Duodenal mucosa (tissue), 2 donors: Measurements from ENCODE around the gene SYT7.

Experiments used
- H3K27ac ChIP-seq: one replicate; pipeline ENCODE4 v1.7.0; 2013; ENCODE audit warnings: low read depth, low read length
- H3K27me3 ChIP-seq, 2 donors: one replicate each; pipeline ENCODE4 v1.7.0; 2013; ENCODE audit warnings: low read length in 2 of 2, control low read depth in 1 of 2; ENCODE audit not compliant: insufficient read depth in 2 of 2, control insufficient read depth in 1 of 2
- H3K36me3 ChIP-seq, 2 donors: one replicate each; pipeline ENCODE4 v1.7.0; 2013; ENCODE audit warnings: low read length in 2 of 2, control low read depth in 1 of 2; ENCODE audit not compliant: insufficient read depth in 2 of 2, control insufficient read depth in 1 of 2
- H3K4me1 ChIP-seq, 2 donors: one replicate each; pipeline ENCODE4 v1.7.0; 2013; ENCODE audit warnings: low read length in 2 of 2, control low read depth in 1 of 2; ENCODE audit not compliant: insufficient read depth in 2 of 2, control insufficient read depth in 1 of 2
- H3K4me3 ChIP-seq, 2 donors: one replicate each; pipeline ENCODE4 v1.7.0; 2013; ENCODE audit warnings: low read length in 2 of 2, low read depth in 1 of 2
- H3K9ac ChIP-seq, 2 donors: one replicate each; pipeline ENCODE4 v1.7.0; 2013; ENCODE audit warnings: low read length in 2 of 2, low read depth in 1 of 2
- H3K9me3 ChIP-seq, 2 donors: one replicate each; pipeline ENCODE4 v1.7.0; 2013; ENCODE audit warnings: low read length in 2 of 2, control low read depth in 1 of 2; ENCODE audit not compliant: control insufficient read depth in 1 of 2

SYT7 gene

DNA sequence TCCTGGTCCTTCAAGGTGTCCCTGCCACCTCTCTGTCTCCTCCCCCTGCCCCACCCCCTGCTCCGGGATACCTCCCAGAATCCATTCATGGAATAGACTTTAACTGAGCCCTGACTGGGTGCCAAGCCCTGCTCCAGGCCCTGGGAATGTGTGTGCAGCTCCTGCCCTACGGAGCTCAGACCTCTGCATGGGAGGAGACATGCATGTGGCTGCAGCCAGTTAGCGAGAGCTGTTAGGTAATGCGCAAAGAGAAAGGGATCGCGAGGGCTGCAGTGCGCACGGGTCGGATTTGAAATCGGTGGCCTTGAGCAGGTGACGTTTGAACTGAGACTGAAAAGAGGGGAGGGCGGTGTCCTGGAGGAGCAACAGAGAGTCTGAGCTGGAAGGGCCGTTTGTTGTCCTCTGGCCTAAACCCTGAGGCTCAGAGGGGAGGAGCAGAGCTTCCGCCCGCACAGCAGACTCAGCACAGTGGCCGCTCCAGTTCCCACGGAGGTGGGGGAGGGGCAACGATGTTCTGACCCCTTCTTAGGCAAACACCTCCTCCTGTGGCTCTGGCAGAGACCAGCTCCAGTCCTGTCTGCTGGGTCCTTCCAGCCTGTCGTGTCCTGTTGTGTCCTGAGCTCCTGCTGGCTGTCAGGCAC, 92.1 kb downstream of the SYT7 start:
- Histone ChIP-seq H3K36me3 (no peaks in the 10 kb centered on the region), H3K4me3 (peak overlapping the region; percentile 52 to 55)

DNA sequence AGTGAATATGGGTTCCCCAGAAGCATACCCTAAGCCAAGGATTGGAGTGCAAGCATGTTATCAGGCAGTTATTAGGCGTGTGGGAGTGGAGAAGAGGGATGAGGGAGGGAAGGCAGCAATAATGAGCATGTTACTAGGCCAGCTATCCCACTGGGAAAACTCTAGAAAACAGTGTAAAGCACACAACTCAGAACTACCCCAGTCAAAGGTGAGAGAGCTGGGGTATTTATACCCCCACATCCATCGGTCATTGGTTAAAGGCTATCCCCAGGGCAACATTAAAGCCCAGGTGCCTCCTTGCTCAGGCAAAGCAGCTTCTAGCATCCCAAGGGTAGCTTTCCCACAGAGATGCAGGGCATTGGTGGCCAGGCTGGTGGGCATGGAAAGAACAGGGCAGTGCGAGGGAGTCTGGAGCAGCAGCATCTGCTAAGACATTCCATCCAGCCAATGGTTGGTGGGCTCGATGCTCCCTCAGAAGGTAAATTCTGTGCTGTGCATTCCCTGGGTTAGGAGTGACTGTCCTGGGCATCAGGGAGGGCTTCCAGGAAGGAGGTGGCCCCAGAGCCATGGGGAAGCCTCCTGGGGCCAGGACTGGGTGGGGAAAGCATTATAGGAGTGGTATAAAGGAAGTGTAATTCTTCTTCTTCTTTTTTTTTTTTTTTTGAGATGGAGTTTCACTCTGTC, 93.4 kb downstream of the SYT7 start:
- no peaks in the 10 kb centered on the region for H3K27me3 ChIP-seq
- no peaks in the 10 kb centered on the region for H3K36me3 ChIP-seq
- no peaks in the 10 kb centered on the region for H3K9me3 ChIP-seq
- H3K27ac ChIP-seq: no peak overlapping the region
- H3K4me3 ChIP-seq: no peak overlapping the region
- peaks cover 21 to 23% of the 10 kb centered on the region in 2 donors for H3K4me1 ChIP-seq
- H3K9ac ChIP-seq: no peak overlapping the region

More for the DNA sequence above, 92.1 kb downstream of the SYT7 start:
- H3K9ac ChIP-seq: peak overlapping the region; percentile 41 to 44
- H3K27ac ChIP-seq: no peak overlapping the region
- no peaks in the 10 kb centered on the region for H3K27me3 ChIP-seq
- H3K4me1 ChIP-seq: peaks cover 21 to 23% of the 10 kb centered on the region in 2 donors
- no peaks in the 10 kb centered on the region for H3K9me3 ChIP-seq

DNA sequence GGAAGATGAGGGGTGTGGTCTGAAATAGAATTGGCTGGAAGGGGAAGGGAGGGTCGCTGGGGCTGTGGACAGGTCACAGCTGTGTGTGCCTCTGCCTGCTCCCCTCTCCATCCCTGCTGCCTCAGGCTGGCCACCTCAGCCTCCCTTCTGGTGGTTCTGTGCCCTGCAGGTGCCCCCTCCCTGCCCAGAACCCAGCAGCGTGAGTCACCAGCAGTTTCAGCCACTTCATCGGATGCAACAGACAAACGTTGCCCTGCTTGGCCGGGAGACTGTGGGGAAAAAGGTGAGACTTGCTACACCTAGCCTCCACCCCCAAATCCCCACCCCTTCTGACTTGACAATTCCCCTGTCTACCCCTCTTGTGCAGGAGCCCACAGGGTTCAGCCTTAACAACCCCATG, 94.1 kb downstream of the SYT7 start:
- Histone ChIP-seq H3K9ac (no peak overlapping the region), H3K27me3 (peaks cover 0 to 2% of the 10 kb centered on the region in 2 donors), H3K36me3 (no peaks in the 10 kb centered on the region), H3K9me3 (no peaks in the 10 kb centered on the region), H3K4me1 (peaks cover 21 to 23% of the 10 kb centered on the region in 2 donors), H3K27ac (no peak overlapping the region), H3K4me3 (no peak overlapping the region)

DNA sequence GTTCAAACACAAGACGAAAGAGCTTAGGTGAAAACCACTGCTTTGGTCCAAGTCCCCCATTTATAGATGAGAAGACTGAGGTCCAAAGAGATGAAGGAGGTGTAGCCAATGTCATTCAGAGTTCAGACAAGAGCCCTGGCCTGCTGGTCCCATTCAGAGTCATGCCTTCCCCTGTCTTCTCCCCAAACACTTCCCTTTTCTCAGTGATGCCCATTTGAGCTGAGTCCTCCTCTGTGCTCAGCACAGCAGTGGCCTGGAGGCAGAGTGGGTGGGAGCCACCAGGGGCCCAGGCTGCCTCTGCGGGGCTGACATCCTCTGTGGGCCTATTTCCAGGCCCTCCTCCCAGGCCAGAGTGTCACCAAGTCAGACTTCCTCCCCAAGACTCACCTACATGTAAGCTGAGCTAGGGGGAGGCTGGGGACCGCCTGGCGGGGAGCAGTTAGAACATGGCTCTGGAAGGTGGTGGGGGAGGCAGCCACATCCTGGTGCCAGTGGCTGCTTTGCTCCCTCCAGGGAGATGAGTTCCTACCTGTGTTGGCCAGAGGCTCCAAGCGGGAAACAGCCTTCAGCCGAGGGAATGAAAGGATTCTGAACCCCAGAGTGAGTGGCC, 94.8 kb downstream of the SYT7 start:
- Histone ChIP-seq H3K4me3 (no peak overlapping the region), H3K36me3 (no peaks in the 10 kb centered on the region), H3K9ac (no peak overlapping the region), H3K9me3 (no peaks in the 10 kb centered on the region), H3K4me1 (peaks cover 21 to 23% of the 10 kb centered on the region in 2 donors), H3K27me3 (peaks cover 0 to 3% of the 10 kb centered on the region in 2 donors), H3K27ac (no peak overlapping the region)

DNA sequence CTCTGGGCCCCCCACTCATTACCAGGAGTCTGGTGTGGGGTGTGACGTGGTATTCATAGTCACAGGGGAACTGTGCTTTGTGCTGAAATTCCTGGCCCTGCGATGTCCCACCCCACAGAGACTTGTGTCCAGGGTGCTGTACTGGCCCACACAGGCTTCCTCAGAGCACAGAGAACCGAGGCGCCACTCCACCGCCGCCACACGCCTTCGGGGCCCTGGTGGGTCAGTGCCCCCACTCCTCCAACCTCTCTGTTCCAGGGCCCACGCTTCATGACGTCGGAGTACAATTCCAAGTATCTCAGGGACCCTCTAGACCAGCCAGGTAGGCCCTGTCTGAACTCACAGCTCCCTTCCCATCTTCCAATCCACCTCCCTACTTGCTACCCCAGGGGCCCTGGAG, 95.8 kb downstream of the SYT7 start:
- H3K9me3 ChIP-seq: no peaks in the 10 kb centered on the region
- no peaks in the 10 kb centered on the region for H3K36me3 ChIP-seq
- H3K4me1 ChIP-seq: peaks cover 14 to 17% of the 10 kb centered on the region in 2 donors

DNA sequence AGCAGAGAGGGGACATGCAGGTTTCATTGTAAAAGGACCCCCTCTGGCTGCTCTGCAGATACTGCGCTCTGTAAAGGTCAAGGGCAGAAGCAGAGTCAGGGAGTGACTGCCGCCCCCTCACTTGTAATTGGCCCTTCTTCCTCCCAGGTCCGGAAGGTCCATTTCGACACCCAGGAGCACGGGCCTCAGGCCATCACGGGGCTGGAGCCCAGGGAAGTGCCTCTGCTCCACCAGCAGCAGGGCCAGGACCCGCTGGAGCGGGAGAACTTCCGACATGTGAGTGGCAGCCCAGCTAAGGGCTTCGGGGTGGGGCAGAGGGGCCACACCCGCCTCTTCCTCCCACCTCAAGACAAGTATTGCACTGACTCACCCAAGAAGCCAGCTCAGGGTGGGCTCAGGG, 96.3 kb downstream of the SYT7 start:
- H3K27me3 ChIP-seq: peaks cover 0 to 3% of the 10 kb centered on the region in 2 donors
- H3K36me3 ChIP-seq: no peaks in the 10 kb centered on the region
- H3K4me1 ChIP-seq: peaks cover 9 to 11% of the 10 kb centered on the region in 2 donors
- no peak overlapping the region for H3K27ac ChIP-seq
- H3K4me3 ChIP-seq: no peak overlapping the region
- H3K9me3 ChIP-seq: no peaks in the 10 kb centered on the region
- no peak overlapping the region for H3K9ac ChIP-seq

More for the DNA sequence above, 95.8 kb downstream of the SYT7 start:
- no peak overlapping the region for H3K4me3 ChIP-seq
- H3K27me3 ChIP-seq: peaks cover 0 to 3% of the 10 kb centered on the region in 2 donors
- no peak overlapping the region for H3K9ac ChIP-seq
- H3K27ac ChIP-seq: no peak overlapping the region

DNA sequence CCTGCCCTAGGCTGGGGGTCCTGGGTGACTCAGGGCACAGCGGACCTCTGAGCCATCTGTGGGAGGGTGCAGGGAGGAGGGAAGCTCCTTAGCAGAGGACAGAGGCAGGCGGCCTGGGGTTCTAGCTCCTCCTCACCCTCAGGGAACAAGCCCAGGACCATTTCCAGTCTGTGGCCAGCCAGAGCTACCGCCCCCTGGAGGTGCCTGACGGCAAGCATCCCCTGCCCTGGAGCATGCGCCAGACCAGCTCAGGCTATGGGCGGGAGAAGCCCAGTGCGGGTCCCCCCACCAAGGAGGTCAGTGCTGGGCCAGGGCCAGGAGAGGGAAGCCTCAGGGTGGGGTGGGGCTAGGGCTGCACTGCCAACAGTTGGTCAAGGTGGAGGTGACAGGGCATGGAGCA, 98.4 kb downstream of the SYT7 start:
- H3K4me3 ChIP-seq: no peak overlapping the region
- no peaks in the 10 kb centered on the region for H3K36me3 ChIP-seq
- no peak overlapping the region for H3K9ac ChIP-seq
- no peaks in the 10 kb centered on the region for H3K9me3 ChIP-seq
- peaks cover 6 to 12% of the 10 kb centered on the region in 2 donors for H3K27me3 ChIP-seq
- H3K4me1 ChIP-seq: no peaks in the 10 kb centered on the region
- H3K27ac ChIP-seq: no peak overlapping the region

DNA sequence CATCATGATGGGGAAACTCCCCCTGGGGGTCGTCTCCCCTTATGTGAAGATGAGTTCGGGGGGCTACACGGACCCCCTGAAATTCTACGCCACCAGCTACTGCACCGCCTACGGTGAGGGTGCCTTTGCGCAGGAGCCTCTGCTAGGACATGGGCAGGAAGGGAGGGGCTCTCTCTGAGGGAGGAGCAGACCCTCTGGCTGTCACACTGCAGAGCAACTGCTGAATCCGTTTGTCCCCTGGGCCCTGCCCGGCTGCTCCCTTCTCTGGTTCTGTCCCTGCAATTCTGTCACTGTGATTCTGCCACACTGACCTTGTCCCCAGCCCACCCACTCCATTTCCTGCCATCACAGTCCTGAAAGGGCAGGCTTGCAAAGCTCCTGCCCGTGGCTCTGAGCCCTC, 99.1 kb downstream of the SYT7 start:
- Histone ChIP-seq H3K4me1 (no peaks in the 10 kb centered on the region), H3K9ac (no peak overlapping the region), H3K4me3 (no peak overlapping the region), H3K36me3 (no peaks in the 10 kb centered on the region), H3K27me3 (peaks cover 6 to 12% of the 10 kb centered on the region in 2 donors), H3K9me3 (no peaks in the 10 kb centered on the region), H3K27ac (no peak overlapping the region)

DNA sequence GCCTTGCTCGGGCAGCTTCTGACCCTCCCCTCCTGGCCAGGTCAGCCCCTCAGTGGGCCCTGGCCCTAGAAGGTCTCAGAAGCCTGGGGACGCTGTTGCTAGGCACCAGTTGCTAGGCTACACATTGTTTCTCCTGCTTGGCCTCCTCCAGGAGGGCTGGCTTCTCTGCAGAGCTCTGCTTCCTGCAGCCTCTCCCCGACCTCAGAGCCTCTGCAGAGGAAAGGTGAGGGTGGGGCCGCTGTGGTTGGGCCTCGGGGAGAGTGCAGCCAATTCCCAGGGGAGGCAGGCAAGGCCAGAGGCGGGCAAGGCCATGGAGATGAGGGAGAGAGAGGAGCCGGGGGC, 99.9 kb downstream of the SYT7 start:
- Histone ChIP-seq H3K4me3 (no peak overlapping the region), H3K9me3 (no peaks in the 10 kb centered on the region), H3K27me3 (peaks cover 6 to 12% of the 10 kb centered on the region in 2 donors), H3K36me3 (no peaks in the 10 kb centered on the region), H3K27ac (no peak overlapping the region), H3K4me1 (no peaks in the 10 kb centered on the region), H3K9ac (no peak overlapping the region)

DNA sequence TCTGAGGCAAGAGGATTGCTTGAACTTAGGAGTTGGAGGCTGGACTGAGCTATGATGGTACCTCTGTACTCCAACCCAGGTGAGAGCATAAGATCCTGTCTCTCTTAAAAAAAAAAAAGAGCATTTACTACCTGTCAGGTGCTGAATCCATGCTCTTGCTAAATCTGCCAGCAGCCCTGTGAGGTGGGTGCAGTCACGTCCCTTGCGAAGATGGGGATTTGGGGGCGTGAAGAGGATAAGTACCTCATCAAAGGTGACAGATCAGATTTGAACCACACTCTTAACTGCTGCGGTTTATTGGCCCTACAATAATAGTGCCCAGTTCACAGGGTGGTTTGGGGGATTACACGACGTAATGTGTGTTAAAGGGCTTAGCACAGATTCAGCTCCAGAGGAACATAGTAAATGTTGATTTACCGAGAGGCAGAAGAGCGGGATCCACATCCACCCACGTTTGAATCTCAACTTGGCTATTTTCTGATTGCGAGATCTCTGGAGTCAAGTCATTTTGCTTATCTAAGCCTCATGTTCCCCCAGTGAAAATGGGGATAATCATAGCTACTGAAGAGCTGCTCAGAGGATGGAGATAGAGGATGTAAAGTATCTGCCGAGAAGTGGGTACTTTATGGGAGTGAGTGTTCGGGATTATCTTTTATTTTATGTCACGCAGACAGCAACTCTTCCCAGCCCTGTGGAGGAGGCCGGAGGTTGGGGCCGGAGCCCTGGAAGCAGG, 100.4 kb downstream of the SYT7 start:
- H3K27ac ChIP-seq: no peak overlapping the region
- H3K36me3 ChIP-seq: no peaks in the 10 kb centered on the region
- no peaks in the 10 kb centered on the region for H3K9me3 ChIP-seq
- peaks cover 6 to 12% of the 10 kb centered on the region in 2 donors for H3K27me3 ChIP-seq
- no peak overlapping the region for H3K9ac ChIP-seq
- H3K4me1 ChIP-seq: no peaks in the 10 kb centered on the region
- H3K4me3 ChIP-seq: no peak overlapping the region
